G401.6 (cell line): ENCODE measurements around the gene OR13G1.
"Not testable (repeated sequence)": the region's sequence is repeated elsewhere in the genome, so short reads cannot be mapped to it uniquely, and the experiment has no call there.

Source experiments
- FAIRE-seq: peaks from 2 replicates; lab custom pipeline; 2012; peaks lifted over from hg19 to GRCh38; lab: Jason Lieb, UNC

OR13G1 gene

GRCh38 chr1:247679639-247680038 lies at the start of gene OR13G1:
TSS of gene OR13G1 (minus strand) at chr1:247679739. CDS start at chr1:247673041, 6,698 bp downstream.
- FAIRE-seq, result no peak

GRCh38 chr1:247721222-247721621 lies 41.7 kb upstream of the OR13G1 start:
- no peak for FAIRE-seq

DNA sequence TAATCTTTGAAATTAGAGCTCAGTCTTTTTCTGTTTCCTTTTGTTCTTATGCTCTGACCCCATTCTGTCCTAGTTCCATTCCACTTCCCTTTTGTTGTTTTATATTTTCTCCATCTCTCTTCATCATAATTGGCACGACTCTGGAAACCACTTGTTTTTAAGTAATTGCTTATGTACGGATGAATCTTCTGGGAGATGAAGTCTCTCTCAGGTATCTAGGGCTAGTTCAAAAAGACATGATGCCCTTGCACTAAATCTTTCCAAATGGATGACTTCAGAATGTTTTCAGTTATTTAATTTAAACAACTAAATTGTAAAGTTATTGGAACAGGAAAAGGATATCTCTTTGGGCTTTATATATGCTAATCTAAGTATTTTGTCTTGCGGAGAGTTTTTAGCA lies 37.0 kb upstream of the OR13G1 start, which contains the start of gene OR6F1:
TSS of gene OR6F1 (minus strand) at position 101 of the 400 bp plus-strand sequence. CDS start 3,891 bp downstream, outside the sequence.
- FAIRE-seq, result no peak

DNA sequence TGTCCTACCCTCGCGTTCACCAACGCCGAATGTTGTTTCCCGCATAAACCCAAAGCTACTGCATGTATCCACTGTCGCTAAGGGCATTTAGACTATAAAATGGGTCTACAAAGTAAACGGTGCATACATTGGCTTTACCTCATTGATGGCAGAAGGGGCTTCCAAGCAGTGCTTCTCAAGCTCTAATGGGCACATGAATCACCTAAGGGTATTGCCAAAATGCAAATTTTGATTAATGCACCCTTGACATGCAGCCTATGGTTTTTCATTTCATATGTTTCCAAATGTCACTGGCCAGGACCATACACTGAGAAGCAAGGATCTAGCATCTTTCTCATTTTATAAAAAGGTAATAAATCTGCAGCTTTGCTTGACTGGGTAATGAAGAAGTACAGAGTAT lies 34.2 kb upstream of the OR13G1 start:
- FAIRE-seq, result no peak

DNA sequence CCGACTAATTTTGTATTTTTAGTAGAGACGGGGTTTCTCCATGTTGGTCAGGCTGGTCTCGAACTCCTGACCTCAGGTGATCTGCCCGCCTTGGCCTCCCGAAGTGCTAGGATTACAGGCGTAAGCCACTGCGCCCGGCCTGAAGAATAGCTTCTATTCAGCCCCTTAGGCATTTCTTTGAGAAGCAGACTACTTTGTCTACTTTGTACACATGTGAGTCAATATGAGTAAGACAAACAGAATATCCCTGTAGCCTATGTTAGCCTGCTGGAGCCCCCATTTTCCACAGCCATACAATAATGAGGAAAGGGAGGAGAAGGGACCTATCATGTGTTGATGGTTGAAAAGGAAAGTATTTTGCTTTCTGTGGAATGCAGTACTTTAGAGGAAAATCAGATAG lies 31.1 kb upstream of the OR13G1 start:
- FAIRE-seq, result not testable (repeated sequence)

DNA sequence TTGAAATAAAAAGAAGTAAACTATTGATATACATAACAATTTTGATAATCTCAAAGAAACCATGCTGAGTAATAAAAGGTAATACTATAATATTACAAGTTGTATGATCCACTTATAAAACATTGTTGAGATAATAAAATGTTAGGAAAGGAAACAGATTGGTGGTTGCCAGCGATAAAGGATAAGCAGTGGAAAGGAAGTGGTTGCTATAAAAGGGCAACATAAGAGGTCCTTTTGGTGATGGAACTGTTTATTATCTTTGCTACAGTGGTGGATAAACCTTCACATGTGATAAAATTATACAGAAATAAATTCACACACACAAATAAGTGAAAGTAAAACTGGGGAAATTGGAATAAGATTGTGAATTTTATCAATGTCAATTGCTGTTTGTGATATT lies 21.8 kb upstream of the OR13G1 start:
- FAIRE-seq, result no peak

- FAIRE-seq, result no peak
Observed at GRCh38 chr1:247681288-247681897, 1.9 kb upstream of the OR13G1 start.

- FAIRE-seq, result no peak
Observed at GRCh38 chr1:247680171-247680570, 632 bp upstream of the OR13G1 start.

GRCh38 chr1:247669225-247669624 lies 10.3 kb downstream of the OR13G1 start:
- FAIRE-seq, result peak; percentile 41

DNA sequence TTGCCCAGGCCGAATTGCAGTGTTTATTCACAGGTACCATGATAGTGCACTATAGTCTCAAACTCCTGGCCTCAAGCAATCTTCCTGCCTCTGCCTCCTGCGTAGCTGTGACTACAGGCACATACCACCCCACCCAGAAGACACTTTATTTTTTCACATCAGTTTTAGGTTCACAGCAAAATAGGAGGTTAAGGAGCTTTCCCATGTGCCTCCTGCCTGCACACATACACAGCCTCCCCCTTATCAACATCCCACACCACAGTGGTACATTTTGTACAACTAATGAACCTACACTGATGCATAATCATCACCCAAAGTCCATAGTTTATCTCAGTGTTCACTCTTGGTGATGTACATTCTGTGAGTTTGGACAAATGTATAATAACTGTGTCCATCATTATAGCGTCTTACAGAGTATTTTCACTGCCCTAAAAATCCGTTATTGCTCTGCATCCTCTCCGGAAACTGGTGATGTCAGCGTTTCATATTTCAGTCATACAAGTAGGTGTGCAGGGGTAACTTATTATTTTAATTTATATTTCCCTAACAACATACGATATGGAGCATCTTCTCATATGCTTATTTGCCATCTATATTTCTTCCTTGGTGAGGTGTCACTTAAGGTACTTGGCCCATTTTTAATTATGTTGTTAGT lies 23.2 kb downstream of the OR13G1 start:
- no peak for FAIRE-seq

- FAIRE-seq, result no peak
Observed at GRCh38 chr1:247653040-247653439, 26.5 kb downstream of the OR13G1 start.

DNA sequence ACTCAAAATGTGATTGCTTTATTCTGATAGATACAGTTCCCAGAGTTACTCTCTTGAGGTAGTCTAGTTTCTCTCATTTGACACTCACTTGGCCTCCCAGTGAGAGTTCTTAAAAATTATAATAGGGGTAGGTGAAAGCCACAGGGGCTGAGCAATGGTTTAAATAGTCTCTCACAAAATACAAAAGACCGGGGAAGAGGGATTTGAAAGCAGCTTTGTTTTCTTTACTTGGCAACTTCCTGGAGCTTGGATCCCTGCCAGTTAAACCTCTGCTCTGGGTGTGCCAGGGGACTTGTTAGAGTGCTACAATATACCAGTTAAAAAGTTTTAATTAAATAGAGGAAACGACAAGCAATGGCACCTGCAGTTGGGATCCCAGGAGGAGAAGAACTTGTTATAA lies 31.7 kb downstream of the OR13G1 start:
- no peak for FAIRE-seq

GRCh38 chr1:247646867-247647266 lies 32.7 kb downstream of the OR13G1 start:
- FAIRE-seq, result no peak

DNA sequence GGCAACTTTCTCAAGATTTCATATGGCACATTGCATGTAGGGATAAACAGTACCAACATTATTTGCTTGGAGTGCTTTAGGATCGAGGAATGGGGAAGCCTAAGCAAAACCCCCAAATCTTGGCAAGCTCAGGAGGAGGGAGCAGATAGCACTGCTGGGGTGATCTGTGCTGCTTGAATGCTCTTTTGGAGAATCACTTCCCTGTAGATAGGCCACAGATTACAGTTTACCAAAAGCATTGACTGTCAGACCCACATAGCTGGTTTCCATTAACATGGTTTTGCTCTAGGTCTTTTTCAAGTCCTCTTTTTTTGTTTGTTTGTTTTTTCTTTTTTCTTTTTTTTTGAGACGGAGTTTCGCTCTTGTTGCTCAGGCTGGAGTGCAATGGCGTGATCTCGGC lies 36.8 kb downstream of the OR13G1 start:
- no peak for FAIRE-seq

GRCh38 chr1:247639381-247639981 lies 40.1 kb downstream of the OR13G1 start:
- FAIRE-seq, result no peak

- FAIRE-seq, result no peak
Observed at GRCh38 chr1:247638781-247639180, 40.8 kb downstream of the OR13G1 start.

DNA sequence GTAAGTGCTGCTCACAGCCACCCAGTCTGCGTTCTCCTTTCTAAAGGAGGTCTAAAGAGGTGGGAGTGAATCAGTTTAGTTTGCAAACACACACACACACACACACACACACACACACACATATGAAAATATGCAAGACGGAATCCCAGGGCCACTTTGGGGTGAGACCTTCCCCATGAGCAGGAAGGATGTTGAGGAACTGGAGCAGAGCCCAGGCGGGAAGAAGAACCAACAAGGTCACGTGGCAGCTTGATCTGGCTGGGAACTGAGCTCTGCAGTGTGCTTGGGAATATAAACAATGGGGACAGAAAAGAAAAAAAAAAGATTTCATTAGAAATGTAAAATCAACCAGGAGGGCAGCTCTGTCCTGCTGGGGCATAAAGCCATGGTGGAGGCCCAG lies 41.5 kb downstream of the OR13G1 start:
- no peak for FAIRE-seq

GRCh38 chr1:247627951-247628350 lies 51.6 kb downstream of the OR13G1 start:
- FAIRE-seq, result no peak
